Neural progenitor cell (in vitro differentiated cells): ENCODE results near the gene SSTR3. TPM values are rescaled to one million over a fixed set of nuclear protein-coding genes. Genes with fewer than 3 reads are reported as not detected.

ENCODE experiments used
- DNase-seq: peaks from one replicate; pipeline ENCODE4 v3.0.0-alpha.2; 2016; ENCODE audit warnings: low spot score
- H2AFZ ChIP-seq: fragments of 200-600 bp; sonication (generic); replicated peaks from 2 replicates; pipeline ENCODE4 v1.6.1; 2016; ENCODE audit warnings: antibody characterized with exemption
- H3F3A ChIP-seq: fragments of 200-600 bp; sonication (generic); 2 replicates; pipeline ENCODE4 v1.6.1; 2016; ENCODE audit warnings: antibody characterized with exemption, low read depth
- H3K27ac ChIP-seq: fragments of 200-600 bp; sonication (generic); 2 replicates; pipeline ENCODE4 v1.5.1; 2016; ENCODE audit warnings: mild to moderate bottlenecking
- H3K27me3 ChIP-seq: fragments of 200-600 bp; sonication (generic); 2 replicates; pipeline ENCODE4 v1.6.1; 2016; ENCODE audit warnings: mild to moderate bottlenecking, moderate library complexity
- H3K36me3 ChIP-seq: fragments of 200-600 bp; sonication (generic); 2 replicates; pipeline ENCODE4 v1.5.1; 2016
- H3K4me1 ChIP-seq: fragments of 200-600 bp; sonication (generic); 2 replicates; pipeline ENCODE4 v1.6.1; 2016; ENCODE audit warnings: mixed run types
- H3K4me2 ChIP-seq: fragments of 200-600 bp; sonication (generic); 2 replicates; pipeline ENCODE4 v1.6.1; 2016
- H3K4me3 ChIP-seq: fragments of 200-600 bp; sonication (generic); 2 replicates; pipeline ENCODE4 v1.5.1; 2016
- H3K79me2 ChIP-seq: fragments of 200-600 bp; sonication (generic); 2 replicates; pipeline ENCODE4 v1.6.1; 2016; ENCODE audit warnings: low read depth
- H3K9ac ChIP-seq: fragments of 200-600 bp; sonication (generic); 2 replicates; pipeline ENCODE4 v1.6.1; 2016
- H3K9me3 ChIP-seq: fragments of 200-600 bp; sonication (generic); 2 replicates; pipeline ENCODE4 v1.5.1; 2016; ENCODE audit warnings: low read depth
- H4K20me1 ChIP-seq: fragments of 200-600 bp; sonication (generic); 2 replicates; pipeline ENCODE4 v1.6.1; 2016; ENCODE audit warnings: low read depth
- H3K27ac Mint-ChIP-seq: 3 replicates; pipeline ENCODE4 v1.8.0; 2021; ENCODE audit warnings: mixed read lengths
- H3K27me3 Mint-ChIP-seq: 2 replicates; pipeline ENCODE4 v1.8.0; 2022; ENCODE audit warnings: low read depth, mild to moderate bottlenecking, inconsistent platforms, moderate library complexity, mixed read lengths; ENCODE audit not compliant: insufficient read depth
- H3K36me3 Mint-ChIP-seq: 3 replicates; pipeline ENCODE4 v1.8.0; 2021; ENCODE audit warnings: mixed read lengths
- H3K4me1 Mint-ChIP-seq: 3 replicates; pipeline ENCODE4 v1.8.0; 2021; ENCODE audit warnings: mixed read lengths
- H3K4me3 Mint-ChIP-seq: 3 replicates; pipeline ENCODE4 v1.8.0; 2021; ENCODE audit warnings: mild to moderate bottlenecking, moderate library complexity, mixed read lengths
- H3K9me3 Mint-ChIP-seq: 3 replicates; pipeline ENCODE4 v1.8.0; 2020; ENCODE audit warnings: mixed read lengths
- EZH2 ChIP-seq: fragments of 200-600 bp; sonication (generic); IDR thresholded peaks from 2 replicates; pipeline ENCODE4 v1.6.1; 2017; ENCODE audit warnings: antibody characterized with exemption, mild to moderate bottlenecking, moderate library complexity
- EZH2phosphoT487 ChIP-seq: fragments of 200-600 bp; sonication (generic); IDR thresholded peaks from 2 replicates; pipeline ENCODE4 v1.6.1; 2017; ENCODE audit warnings: antibody characterized with exemption
- total RNA-seq: library from RNA; depleted of rRNA; stranded (reverse); fragments of >200 nt; gene quantifications from 2 replicates; pipeline ENCODE4 v1.2.3, GENCODE V29; 2015; ENCODE audit warnings: low replicate concordance
- TF ChIP-seq, protein P1 (sequence below): fragments of 200-600 bp; sonication (generic); IDR thresholded peaks from 2 replicates; pipeline ENCODE4 v1.5.1; 2017; ENCODE audit warnings: antibody characterized with exemption, mild to moderate bottlenecking

SSTR3 gene
- total RNA-seq, 1 donor from 2014 or later: 0.19 TPM

DNA sequence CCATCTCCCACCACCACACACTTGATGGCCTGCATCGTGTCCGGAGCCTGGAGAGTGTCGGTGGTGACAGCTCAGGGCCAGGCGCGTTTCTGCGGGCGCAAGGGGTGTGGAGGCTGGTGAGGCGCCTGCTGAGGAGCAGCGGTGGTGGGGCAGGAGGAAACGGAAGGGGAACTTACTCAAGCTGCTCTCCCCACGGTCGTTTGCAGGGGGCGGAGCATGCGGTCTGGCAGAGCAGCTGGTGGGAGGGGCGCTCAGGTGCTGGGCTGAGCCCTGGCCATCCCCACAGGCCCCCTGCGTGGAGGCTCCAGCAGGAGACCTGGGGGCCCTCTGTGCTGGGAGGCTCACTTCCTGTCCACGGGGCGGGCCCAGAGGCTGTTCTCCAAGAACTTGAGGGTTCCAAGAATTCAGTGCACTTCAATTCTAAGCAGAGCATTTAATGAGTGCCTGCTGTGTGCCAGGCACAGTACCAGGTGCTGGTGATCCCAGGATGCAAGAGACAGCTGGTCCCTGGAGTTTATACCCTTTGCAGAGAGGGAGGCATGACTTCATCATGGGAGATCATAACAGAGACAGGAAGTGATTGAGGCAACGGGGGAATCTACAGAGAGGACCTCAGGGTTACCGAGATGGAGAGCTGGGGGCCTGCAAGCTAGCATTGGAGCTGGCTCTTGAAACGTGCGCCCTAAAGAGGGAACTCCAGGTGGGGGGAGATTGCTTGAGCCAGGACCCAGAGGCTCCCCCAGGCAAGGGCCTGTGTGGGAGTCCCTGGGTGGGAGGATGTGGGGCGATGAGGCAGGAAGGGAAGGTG is 32.0 kb upstream of the SSTR3 start, which contains the start of gene RAC2:
TSS of gene RAC2 (minus strand) at position 156 of the 808 bp plus-strand sequence. CDS start at position 35, 121 bp downstream.
- TF ChIP-seq, protein P1, sequence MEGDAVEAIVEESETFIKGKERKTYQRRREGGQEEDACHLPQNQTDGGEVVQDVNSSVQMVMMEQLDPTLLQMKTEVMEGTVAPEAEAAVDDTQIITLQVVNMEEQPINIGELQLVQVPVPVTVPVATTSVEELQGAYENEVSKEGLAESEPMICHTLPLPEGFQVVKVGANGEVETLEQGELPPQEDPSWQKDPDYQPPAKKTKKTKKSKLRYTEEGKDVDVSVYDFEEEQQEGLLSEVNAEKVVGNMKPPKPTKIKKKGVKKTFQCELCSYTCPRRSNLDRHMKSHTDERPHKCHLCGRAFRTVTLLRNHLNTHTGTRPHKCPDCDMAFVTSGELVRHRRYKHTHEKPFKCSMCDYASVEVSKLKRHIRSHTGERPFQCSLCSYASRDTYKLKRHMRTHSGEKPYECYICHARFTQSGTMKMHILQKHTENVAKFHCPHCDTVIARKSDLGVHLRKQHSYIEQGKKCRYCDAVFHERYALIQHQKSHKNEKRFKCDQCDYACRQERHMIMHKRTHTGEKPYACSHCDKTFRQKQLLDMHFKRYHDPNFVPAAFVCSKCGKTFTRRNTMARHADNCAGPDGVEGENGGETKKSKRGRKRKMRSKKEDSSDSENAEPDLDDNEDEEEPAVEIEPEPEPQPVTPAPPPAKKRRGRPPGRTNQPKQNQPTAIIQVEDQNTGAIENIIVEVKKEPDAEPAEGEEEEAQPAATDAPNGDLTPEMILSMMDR: no peak
- no peak for TF ChIP-seq EZH2
- no peak for TF ChIP-seq EZH2phosphoT487
- H3K4me2 ChIP-seq: peak within 1 kb of the TSS; percentile 43

GRCh38 chr22:37243402-37244113 is 31.3 kb upstream of the SSTR3 start:
- H2AFZ ChIP-seq: peak overlapping the region; percentile 45
- no peaks in the 10 kb centered on the region for H3F3A ChIP-seq

More for the DNA sequence above, 32.0 kb upstream of the SSTR3 start, which contains the start of gene RAC2:
- H3F3A ChIP-seq: no peaks in the 10 kb centered on the region
- H3K27ac Mint-ChIP-seq: no peak within 1 kb of the TSS
- no peaks in the 10 kb centered on the region for H3K36me3 ChIP-seq
- peaks cover 7% of the 10 kb centered on the region for H3K27me3 Mint-ChIP-seq
- H3K4me3 Mint-ChIP-seq: no peak within 1 kb of the TSS
- no peaks in the 10 kb centered on the region for H3K79me2 ChIP-seq
- no peaks in the 10 kb centered on the region for H3K9me3 Mint-ChIP-seq
- no peaks in the 10 kb centered on the region for H4K20me1 ChIP-seq
- no peaks in the 10 kb centered on the region for H3K27me3 ChIP-seq
- H3K36me3 Mint-ChIP-seq: no peaks in the 10 kb centered on the region
- H2AFZ ChIP-seq: peak within 1 kb of the TSS; percentile 45
- H3K9ac ChIP-seq: no peak within 1 kb of the TSS
- H3K9me3 ChIP-seq: no peaks in the 10 kb centered on the region
- no peak within 1 kb of the TSS for H3K27ac ChIP-seq
- DNase-seq: peak; percentile 47
- peaks cover 10% of the 10 kb centered on the region for H3K4me1 Mint-ChIP-seq
- H3K4me1 ChIP-seq: peaks cover 3% of the 10 kb centered on the region
- H3K4me3 ChIP-seq: no peak within 1 kb of the TSS

GRCh38 chr22:37242395-37242918 is 30.2 kb upstream of the SSTR3 start:
- Mint-ChIP-seq H3K27me3 (peaks cover 3% of the 10 kb centered on the region), H3K36me3 (no peaks in the 10 kb centered on the region), H3K9me3 (no peaks in the 10 kb centered on the region), H3K4me3 (no peak overlapping the region), H3K27ac (peak overlapping the region; percentile 29), H3K4me1 (peaks cover 13% of the 10 kb centered on the region)
- Histone ChIP-seq H4K20me1 (no peaks in the 10 kb centered on the region), H3K4me2 (no peak overlapping the region), H3K4me1 (peaks cover 3% of the 10 kb centered on the region), H3F3A (no peaks in the 10 kb centered on the region), H3K79me2 (no peaks in the 10 kb centered on the region), H3K9ac (no peak overlapping the region), H2AFZ (no peak overlapping the region), H3K36me3 (no peaks in the 10 kb centered on the region), H3K27ac (no peak overlapping the region), H3K4me3 (no peak overlapping the region), H3K27me3 (no peaks in the 10 kb centered on the region), H3K9me3 (no peaks in the 10 kb centered on the region)
- TF ChIP-seq EZH2phosphoT487 (no peak), EZH2 (no peak)
- TF ChIP-seq, protein P1: no peak
- DNase-seq: no peak

More at GRCh38 chr22:37243402-37244113, 31.3 kb upstream of the SSTR3 start:
- DNase-seq: no peak
- Histone ChIP-seq H3K27me3 (no peaks in the 10 kb centered on the region), H3K9ac (no peak overlapping the region), H4K20me1 (no peaks in the 10 kb centered on the region), H3K27ac (no peak overlapping the region), H3K36me3 (no peaks in the 10 kb centered on the region), H3K9me3 (no peaks in the 10 kb centered on the region), H3K79me2 (no peaks in the 10 kb centered on the region), H3K4me1 (peaks cover 3% of the 10 kb centered on the region), H3K4me3 (no peak overlapping the region), H3K4me2 (peak overlapping the region; percentile 43)
- Mint-ChIP-seq H3K36me3 (no peaks in the 10 kb centered on the region), H3K27me3 (peaks cover 5% of the 10 kb centered on the region), H3K9me3 (no peaks in the 10 kb centered on the region), H3K4me1 (peaks cover 10% of the 10 kb centered on the region), H3K4me3 (no peak overlapping the region), H3K27ac (no peak overlapping the region)
- TF ChIP-seq, protein P1: no peak
- TF ChIP-seq EZH2phosphoT487 (no peak), EZH2 (no peak)
